H1 (cell line): ENCODE results near the gene CGA.

Experiments used
- BRCA1 ChIP-seq: IDR thresholded peaks from 2 replicates; pipeline ENCODE4 v1.6.1; 2012; ENCODE audit warnings: low read depth, low read length, improper control_type of control experiment
- CEBPB ChIP-seq: IDR thresholded peaks from 2 replicates; pipeline ENCODE4 v1.6.1; 2012; ENCODE audit warnings: low read depth, low read length
- CHD1 ChIP-seq: IDR thresholded peaks from 2 replicates; pipeline ENCODE4 v1.6.1; 2012; ENCODE audit warnings: low read depth, low read length, improper control_type of control experiment
- CTCF ChIP-seq, 3 experiments: IDR thresholded peaks; 1 replicate in 2 of 3; 2 replicates in 1 of 3; pipeline versions ENCODE4 v1.5.1 to v1.6.1; 2011; ENCODE audit warnings: low read length in 3 of 3, mild to moderate bottlenecking in 3 of 3, inconsistent platforms in 2 of 3, low read depth in 1 of 3, moderate library complexity in 1 of 3; ENCODE audit not compliant: insufficient read depth in 1 of 3; ENCODE audit errors: control extremely low read depth in 1 of 3
- EGR1 ChIP-seq: IDR thresholded peaks from 2 replicates; pipeline ENCODE4 v1.6.1; 2011; ENCODE audit warnings: low read depth, low read length, borderline replicate concordance
- FOSL1 ChIP-seq: IDR thresholded peaks from 2 replicates; pipeline ENCODE4 v1.6.1; 2011; ENCODE audit warnings: mild to moderate bottlenecking, low read depth, low read length, moderate library complexity; ENCODE audit not compliant: insufficient read depth
- HDAC2 ChIP-seq, 2 experiments: fragments of 300-600 bp in 1 of 2; sonication (generic) in 1 of 2; IDR thresholded peaks; 2 replicates each; pipeline ENCODE4 v1.6.1; 2011 to 2012; ENCODE audit warnings: low read depth in 2 of 2, low read length in 2 of 2, mild to moderate bottlenecking in 2 of 2, moderate library complexity in 2 of 2, borderline replicate concordance in 1 of 2, inconsistent platforms in 1 of 2
- KDM5A ChIP-seq: fragments of 200-600 bp; IDR thresholded peaks from 2 replicates; pipeline ENCODE4 v1.7.1; 2012; ENCODE audit warnings: mild to moderate bottlenecking, low read length, inconsistent platforms, mixed read lengths
- POLR2AphosphoS5 ChIP-seq: IDR thresholded peaks from 2 replicates; pipeline ENCODE4 v1.6.1; 2011; ENCODE audit warnings: low read depth, low read length
- SIRT6 ChIP-seq: IDR thresholded peaks from one replicate; pipeline ENCODE4 v1.7.1; 2012; ENCODE audit warnings: low read length, inconsistent platforms
- SP1 ChIP-seq: IDR thresholded peaks from 2 replicates; pipeline ENCODE4 v1.6.1; 2011; ENCODE audit warnings: low read depth, low read length
- TAF1 ChIP-seq: IDR thresholded peaks from 2 replicates; pipeline ENCODE4 v1.6.1; 2011; ENCODE audit warnings: mild to moderate bottlenecking, low read depth, low read length
- YY1 ChIP-seq: IDR thresholded peaks from 2 replicates; pipeline ENCODE4 v1.6.1; 2011; ENCODE audit warnings: low read depth, mild to moderate bottlenecking, low read length
- TF ChIP-seq, protein P1 (sequence below): IDR thresholded peaks from 2 replicates; pipeline ENCODE4 v1.6.1; 2012; ENCODE audit warnings: low read length, inconsistent platforms

DNA sequence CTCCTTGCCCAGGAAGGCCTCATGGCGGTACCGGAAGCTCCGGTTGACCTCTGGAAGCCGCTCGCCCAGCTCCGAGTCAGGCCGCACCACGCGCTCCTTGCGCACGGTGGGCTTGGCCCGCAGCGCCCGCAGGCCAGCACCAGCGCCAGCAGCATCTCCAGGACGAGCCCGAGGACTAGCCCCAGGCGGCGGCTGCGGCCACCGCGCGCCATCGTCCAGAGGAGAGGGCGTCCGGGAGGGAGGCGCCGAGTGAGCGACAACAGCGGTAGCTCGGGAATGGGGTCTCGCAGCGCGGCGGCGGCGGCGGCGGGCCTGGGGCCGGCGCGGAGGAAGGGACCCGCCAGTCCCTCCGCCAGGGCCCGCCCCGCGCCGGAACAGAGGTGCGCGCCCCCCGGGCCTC, 27.6 kb upstream of the CGA start:
- no peak for TF ChIP-seq CTCF (IDR thresholded peaks at IDR 0.05; ENCODE audit: control extremely low read depth in 1 of 3, insufficient read depth in 1 of 3, low read depth in 1 of 3, low read length in 3 of 3)
- no peak for TF ChIP-seq FOSL1
- TF ChIP-seq POLR2AphosphoS5: no peak
- TF ChIP-seq CEBPB: no peak
- no peak for TF ChIP-seq TAF1
- no peak for TF ChIP-seq HDAC2 (IDR thresholded peaks at IDR 0.05; ENCODE audit: borderline replicate concordance in 1 of 2, low read depth in 2 of 2, low read length in 2 of 2)
- TF ChIP-seq SIRT6: no peak
- no peak for TF ChIP-seq YY1
- no peak for TF ChIP-seq BRCA1
- TF ChIP-seq EGR1: no peak
- no peak for TF ChIP-seq KDM5A
- no peak for TF ChIP-seq SP1
- TF ChIP-seq CHD1: no peak
- TF ChIP-seq, protein P1, sequence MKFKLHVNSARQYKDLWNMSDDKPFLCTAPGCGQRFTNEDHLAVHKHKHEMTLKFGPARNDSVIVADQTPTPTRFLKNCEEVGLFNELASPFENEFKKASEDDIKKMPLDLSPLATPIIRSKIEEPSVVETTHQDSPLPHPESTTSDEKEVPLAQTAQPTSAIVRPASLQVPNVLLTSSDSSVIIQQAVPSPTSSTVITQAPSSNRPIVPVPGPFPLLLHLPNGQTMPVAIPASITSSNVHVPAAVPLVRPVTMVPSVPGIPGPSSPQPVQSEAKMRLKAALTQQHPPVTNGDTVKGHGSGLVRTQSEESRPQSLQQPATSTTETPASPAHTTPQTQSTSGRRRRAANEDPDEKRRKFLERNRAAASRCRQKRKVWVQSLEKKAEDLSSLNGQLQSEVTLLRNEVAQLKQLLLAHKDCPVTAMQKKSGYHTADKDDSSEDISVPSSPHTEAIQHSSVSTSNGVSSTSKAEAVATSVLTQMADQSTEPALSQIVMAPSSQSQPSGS: no peak
